ENCODE measurements around the gene POLR2J.

Gene POLR2J

DNA sequence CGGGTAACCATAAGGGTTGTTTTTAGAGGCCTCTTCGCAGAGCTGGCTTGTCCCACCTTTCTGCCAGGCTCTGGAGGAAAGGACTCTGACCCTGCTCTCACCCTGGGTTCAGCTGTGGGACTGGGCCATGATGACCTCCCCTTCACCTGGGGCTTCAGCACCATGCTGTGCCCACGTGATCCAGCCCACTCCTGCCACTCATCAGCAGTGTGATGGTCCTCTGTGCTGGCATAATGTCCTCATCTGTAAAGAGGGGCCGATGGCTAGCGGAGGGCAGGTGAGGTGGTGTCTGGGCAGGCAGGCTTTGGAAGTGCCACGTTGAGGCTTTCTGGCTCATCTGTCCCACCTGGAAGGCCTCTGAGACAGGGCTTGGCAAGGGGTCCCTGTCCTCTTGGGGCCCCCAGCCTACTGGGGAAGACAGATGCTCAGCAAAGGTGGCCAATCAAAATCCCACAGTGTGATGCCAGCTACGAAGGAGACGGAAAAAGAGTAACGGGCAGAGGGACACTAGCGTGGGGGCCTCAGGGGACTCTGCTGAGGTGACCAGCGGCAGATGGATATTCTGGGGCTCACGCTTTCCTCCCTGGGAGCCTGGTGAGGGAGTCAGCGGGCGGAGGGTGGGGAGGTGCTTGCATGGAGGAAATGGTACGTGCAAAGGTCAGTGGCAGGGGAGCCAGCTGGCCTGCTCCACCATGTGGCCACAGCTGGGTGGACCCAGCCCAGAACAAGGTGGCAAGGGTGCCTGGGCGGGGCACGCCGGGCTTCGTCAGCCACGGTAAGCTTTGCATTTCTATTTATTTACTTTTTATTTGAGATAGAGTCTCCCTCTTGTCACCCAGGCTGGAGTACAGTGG is 8.5 kb downstream of the POLR2J start:
- WGBS, result 88% methylated on average over 16 of the region's 20 CpGs
- Histone ChIP-seq H3K4me1 (ENCODE audit: insufficient read depth, low read length) (no peaks in the 10 kb centered on the region), H3K27me3 (ENCODE audit: insufficient read depth, low read length) (no peaks in the 10 kb centered on the region), H3K4me3 (ENCODE audit: low read length) (no peak overlapping the region), H3K9me3 (ENCODE audit: insufficient read depth, low read depth, low read length) (no peaks in the 10 kb centered on the region), H3K36me3 (ENCODE audit: insufficient read depth, low read length) (peaks cover 31% of the 10 kb centered on the region), H3K27ac (ENCODE audit: low read depth, low read length) (no peak overlapping the region), H3K9ac (ENCODE audit: low read depth, low read length) (no peak overlapping the region)

DNA sequence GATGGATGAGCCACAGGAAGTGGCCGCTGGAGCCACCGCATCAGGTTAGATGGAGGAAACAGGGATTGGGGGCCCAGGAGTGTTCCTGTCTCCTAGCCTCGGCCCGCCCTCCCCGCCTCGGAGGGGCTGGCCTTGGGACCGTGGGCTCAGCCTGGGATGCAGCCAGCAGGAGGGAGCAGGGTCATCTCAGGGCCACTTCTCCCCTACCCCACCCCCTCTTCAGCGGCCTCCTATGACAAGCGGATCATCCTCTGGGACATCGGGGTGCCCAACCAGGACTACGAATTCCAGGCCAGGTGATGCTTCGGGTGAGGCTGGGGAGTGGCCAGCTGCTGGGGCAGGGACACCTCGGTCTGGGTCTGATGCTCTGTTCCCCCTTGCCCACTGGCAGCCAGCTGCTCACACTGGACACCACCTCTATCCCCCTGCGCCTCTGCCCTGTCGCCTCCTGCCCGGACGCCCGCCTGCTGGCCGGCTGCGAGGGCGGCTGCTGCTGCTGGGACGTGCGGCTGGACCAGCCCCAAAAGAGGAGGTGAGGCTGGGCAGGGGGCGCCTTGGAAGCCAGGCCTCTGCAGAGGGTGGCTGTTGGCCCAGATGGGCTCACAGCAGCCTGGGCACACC is 9.3 kb downstream of the POLR2J start:
- no peak overlapping the region for H3K4me3 ChIP-seq (ENCODE audit: low read length)
- H3K27ac ChIP-seq (ENCODE audit: low read depth, low read length), result no peak overlapping the region
- WGBS, result 94% methylated on average over 24 of the region's 24 CpGs
- H3K4me1 ChIP-seq (ENCODE audit: insufficient read depth, low read length), result no peaks in the 10 kb centered on the region
- no peaks in the 10 kb centered on the region for H3K27me3 ChIP-seq (ENCODE audit: insufficient read depth, low read length)
- H3K9me3 ChIP-seq (ENCODE audit: insufficient read depth, low read depth, low read length), result no peaks in the 10 kb centered on the region
- H3K36me3 ChIP-seq (ENCODE audit: insufficient read depth, low read length), result peaks cover 31% of the 10 kb centered on the region
- H3K9ac ChIP-seq (ENCODE audit: low read depth, low read length), result no peak overlapping the region

DNA sequence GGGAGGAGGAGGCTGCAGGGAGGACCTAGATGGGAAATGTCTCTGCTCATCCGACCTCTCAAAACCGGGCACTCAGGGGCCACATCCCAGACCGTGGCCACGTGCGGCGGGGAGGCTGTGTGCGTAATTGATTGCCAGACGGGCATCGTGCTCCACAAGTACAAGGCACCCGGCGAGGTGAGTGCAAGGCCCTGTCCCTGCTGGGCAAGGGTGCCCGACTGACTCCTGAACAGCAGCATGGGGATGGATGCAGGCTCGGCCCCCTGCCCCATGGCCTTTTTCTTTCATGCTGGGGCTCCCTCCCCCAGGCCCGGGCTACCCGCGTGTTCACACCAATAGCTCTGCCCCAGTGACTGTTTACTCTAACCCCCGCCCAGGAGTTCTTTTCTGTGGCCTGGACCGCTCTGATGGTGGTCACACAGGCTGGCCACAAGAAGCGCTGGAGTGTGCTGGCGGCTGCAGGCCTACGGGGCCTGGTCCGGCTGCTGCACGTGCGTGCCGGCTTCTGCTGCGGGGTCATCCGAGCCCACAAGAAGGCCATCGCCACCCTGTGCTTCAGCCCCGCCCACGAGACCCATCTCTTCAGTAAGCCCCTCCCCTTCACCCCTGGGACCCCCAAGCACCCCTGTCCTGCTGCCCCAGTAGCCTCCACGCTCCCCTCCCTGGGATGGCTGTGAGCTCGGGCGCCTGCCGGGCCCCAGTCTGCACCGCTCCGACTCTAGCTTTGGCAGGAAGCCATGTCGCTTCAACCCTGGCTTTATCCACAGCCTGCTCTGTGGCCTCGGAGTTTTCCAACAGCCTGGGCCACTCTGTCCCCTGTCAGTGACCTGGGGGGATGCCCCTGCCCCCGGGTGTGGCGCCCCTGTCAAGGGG is 10.0 kb downstream of the POLR2J start:
- H3K4me1 ChIP-seq (ENCODE audit: insufficient read depth, low read length), result no peaks in the 10 kb centered on the region
- no peak overlapping the region for H3K4me3 ChIP-seq (ENCODE audit: low read length)
- H3K9ac ChIP-seq (ENCODE audit: low read depth, low read length), result no peak overlapping the region
- no peaks in the 10 kb centered on the region for H3K9me3 ChIP-seq (ENCODE audit: insufficient read depth, low read depth, low read length)
- peaks cover 31% of the 10 kb centered on the region for H3K36me3 ChIP-seq (ENCODE audit: insufficient read depth, low read length)
- WGBS, result 93% methylated on average over 40 of the region's 40 CpGs
- H3K27me3 ChIP-seq (ENCODE audit: insufficient read depth, low read length), result no peaks in the 10 kb centered on the region
- no peak overlapping the region for H3K27ac ChIP-seq (ENCODE audit: low read depth, low read length)

DNA sequence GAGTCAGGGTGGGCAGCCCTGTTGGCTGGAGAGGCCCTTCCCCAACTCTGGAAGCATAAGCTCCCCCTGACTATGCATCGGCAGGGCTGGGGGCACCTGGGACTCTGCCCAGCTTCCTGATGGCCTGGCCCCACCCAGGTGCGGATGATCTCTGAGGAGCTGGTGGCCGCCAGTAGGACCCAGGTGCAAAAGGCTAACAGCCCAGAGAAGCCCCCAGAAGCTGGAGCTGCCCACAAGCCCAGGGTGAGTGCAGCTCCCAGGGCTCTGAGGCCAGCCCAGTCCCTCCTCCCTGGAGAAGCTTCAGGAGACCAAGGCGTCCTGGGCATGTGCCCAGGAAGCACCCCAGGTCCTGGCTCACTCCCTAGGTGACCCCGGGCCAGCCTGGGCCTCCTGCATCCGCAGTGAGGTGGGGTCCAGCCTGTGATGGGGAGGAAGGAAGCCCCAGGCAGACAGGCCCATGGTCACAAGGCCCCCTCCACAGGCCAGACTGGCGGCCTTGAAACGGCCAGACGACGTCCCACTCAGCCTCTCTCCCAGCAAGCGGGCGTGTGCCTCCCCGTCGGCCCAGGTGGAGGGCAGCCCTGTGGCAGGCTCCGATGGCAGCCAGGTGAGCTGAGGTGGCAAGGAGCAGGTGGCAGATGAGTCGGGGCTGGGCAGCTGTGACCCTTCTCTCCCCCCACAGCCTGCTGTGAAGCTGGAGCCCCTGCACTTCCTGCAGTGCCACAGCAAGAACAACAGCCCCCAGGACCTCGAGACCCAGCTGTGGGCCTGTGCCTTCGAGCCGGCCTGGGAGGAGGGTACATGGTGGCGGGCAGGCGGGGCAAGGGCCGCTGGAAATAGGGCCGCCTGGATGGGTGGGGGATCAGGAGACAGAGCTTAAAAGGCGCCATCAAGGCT is 10.9 kb downstream of the POLR2J start:
- Histone ChIP-seq H3K4me3 (ENCODE audit: low read length) (no peak overlapping the region), H3K9me3 (ENCODE audit: insufficient read depth, low read depth, low read length) (no peaks in the 10 kb centered on the region), H3K36me3 (ENCODE audit: insufficient read depth, low read length) (peaks cover 23% of the 10 kb centered on the region), H3K27me3 (ENCODE audit: insufficient read depth, low read length) (no peaks in the 10 kb centered on the region), H3K27ac (ENCODE audit: low read depth, low read length) (no peak overlapping the region), H3K9ac (ENCODE audit: low read depth, low read length) (no peak overlapping the region), H3K4me1 (ENCODE audit: insufficient read depth, low read length) (no peaks in the 10 kb centered on the region)
- WGBS, result 95% methylated on average over 24 of the region's 24 CpGs

DNA sequence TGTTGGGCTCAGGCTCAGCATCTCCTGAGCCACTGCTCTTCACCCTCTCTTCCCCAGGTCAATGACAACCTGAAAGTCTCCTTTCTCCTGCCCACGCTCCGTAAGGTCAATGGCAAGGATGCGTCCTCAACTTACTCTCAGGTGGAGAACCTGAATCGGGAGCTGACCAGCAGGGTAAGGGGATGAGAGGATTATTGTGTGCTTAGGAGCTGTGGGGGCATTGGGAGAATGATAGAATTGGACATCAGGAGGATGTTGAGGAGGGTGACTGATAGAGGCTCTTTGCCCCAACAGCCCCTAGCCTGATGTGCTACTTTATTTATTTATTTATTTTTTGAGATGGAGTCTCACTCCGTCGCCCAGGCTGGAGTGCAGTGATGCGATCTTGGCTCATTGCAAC is 12.6 kb downstream of the POLR2J start:
- no peaks in the 10 kb centered on the region for H3K9me3 ChIP-seq (ENCODE audit: insufficient read depth, low read depth, low read length)
- H3K36me3 ChIP-seq (ENCODE audit: insufficient read depth, low read length), result peaks cover 14% of the 10 kb centered on the region
- no peaks in the 10 kb centered on the region for H3K4me1 ChIP-seq (ENCODE audit: insufficient read depth, low read length)
- H3K27ac ChIP-seq (ENCODE audit: low read depth, low read length), result no peak overlapping the region
- H3K27me3 ChIP-seq (ENCODE audit: insufficient read depth, low read length), result no peaks in the 10 kb centered on the region
- 91% methylated on average over 7 of the region's 7 CpGs for WGBS
- peak overlapping the region; percentile 99 for H3K4me3 ChIP-seq (ENCODE audit: low read length)
- H3K9ac ChIP-seq (ENCODE audit: low read depth, low read length), result no peak overlapping the region

DNA sequence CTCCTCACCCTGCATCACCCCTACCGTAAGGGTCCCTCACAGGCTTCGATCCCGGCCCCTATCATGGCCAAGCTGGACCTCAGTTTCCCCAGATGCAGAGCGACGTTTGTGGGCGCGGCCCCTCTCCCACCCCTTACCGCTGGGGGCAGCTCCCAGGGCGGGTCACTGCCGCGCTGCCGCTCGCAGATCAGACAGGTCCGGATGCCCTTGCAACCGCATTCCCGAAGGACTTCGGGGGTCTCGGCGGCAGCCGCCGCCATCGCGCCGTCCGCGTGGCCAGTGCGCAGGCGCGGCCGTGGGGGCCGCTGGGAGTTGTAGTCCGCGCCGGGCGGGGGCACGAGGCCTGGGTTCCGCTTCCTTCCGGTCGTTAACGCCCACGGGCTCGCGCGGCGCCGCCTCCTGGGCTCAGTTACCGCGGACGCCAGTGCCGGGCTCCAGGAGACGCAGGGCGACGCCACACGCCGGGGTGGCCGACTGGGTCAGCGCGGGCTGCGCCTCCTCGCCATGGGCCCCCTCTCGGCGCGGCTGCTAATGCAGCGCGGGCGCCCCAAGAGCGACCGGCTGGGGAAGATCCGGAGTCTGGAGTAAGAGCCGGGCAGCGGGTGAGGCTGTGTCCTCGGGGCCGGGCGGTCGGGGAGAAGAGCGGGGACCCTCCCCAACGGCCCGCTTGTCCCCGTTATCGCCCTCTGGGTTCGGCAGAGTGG is 14.0 kb downstream of the POLR2J start, which contains the start of the genes ALKBH4 and LRWD1:
Gene ALKBH4, minus strand, starts transcription at position 287 of the 704 bp plus-strand sequence. Its CDS starts 27 bp downstream, at position 260.
Gene LRWD1, plus strand, starts transcription at position 408 of the 704 bp plus-strand sequence. Its CDS starts 97 bp downstream, at position 505.
- H3K27ac ChIP-seq (ENCODE audit: low read depth, low read length), result peak within 1 kb of the TSS; percentile 77
- under 1% methylated on average over 81 of the region's 81 CpGs for WGBS
- no peaks in the 10 kb centered on the region for H3K4me1 ChIP-seq (ENCODE audit: insufficient read depth, low read length)
- H3K4me3 ChIP-seq (ENCODE audit: low read length), result peak within 1 kb of the TSS; percentile 99
- peak within 1 kb of the TSS; percentile 94 for H3K9ac ChIP-seq (ENCODE audit: low read depth, low read length)
- H3K27me3 ChIP-seq (ENCODE audit: insufficient read depth, low read length), result no peaks in the 10 kb centered on the region
- H3K9me3 ChIP-seq (ENCODE audit: insufficient read depth, low read depth, low read length), result no peaks in the 10 kb centered on the region
- peaks cover 9% of the 10 kb centered on the region for H3K36me3 ChIP-seq (ENCODE audit: insufficient read depth, low read length)

DNA sequence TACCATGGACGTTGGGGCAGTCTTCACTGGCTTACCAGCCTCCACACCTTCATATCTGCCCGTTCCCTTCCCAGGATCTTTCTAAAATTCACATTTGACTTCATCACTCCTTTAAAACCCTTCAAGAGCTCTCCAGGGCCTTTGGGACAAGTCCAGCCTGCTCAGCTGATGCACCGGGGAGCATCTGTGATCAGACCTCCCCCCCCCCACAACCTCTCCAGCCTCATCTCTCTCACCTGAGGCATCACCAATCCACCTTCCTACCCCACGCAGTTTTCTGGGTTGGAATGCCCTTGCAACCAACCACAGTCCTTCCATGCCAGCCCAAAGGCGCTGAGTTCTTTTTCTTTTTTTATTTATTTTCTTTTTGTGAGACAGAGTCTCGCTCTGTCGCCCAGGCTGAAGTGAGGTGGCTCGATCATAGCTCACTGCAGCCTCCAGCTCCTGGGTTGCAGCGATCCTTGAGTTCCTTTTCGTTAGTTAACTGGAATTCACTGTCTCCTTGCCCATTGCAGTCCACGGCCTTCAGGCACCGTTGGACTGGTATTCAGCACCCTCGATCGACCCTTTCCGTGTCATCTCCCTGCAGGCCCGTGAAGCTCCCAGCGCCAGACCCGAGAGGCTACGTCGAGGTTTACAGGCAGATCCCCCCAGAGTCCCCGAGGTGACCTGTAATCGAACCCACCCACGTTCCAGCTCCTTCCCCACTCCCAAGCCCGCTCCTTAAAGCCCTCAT is 14.7 kb downstream of the POLR2J start:
- H3K9me3 ChIP-seq (ENCODE audit: insufficient read depth, low read depth, low read length), result no peaks in the 10 kb centered on the region
- 18% methylated on average over 23 of the region's 24 CpGs for WGBS
- no peaks in the 10 kb centered on the region for H3K4me1 ChIP-seq (ENCODE audit: insufficient read depth, low read length)
- H3K9ac ChIP-seq (ENCODE audit: low read depth, low read length), result peak overlapping the region; percentile 94
- peaks cover 11% of the 10 kb centered on the region for H3K36me3 ChIP-seq (ENCODE audit: insufficient read depth, low read length)
- H3K27me3 ChIP-seq (ENCODE audit: insufficient read depth, low read length), result no peaks in the 10 kb centered on the region
- H3K27ac ChIP-seq (ENCODE audit: low read depth, low read length), result peak overlapping the region; percentile 77
- peak overlapping the region; percentile 99 for H3K4me3 ChIP-seq (ENCODE audit: low read length)

DNA sequence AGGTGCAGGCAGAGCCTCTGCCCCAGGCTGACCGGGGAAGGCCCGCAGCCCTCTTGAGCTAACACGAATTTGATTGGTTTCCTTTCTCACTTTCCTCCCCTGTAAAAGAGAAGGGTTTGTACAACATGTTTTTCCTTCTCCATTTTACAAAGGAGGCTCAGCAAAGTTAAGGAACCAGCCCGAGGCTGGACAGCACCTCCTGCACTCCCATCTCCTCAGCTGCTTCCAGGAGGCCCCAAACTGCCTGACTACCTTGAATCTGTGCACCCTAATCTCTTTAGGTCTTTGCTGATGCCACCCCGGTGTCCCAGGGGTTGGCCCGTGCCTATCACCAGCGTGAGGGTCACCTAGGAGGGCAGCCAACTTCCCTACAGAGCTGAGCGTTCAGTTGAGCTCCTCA is 18.3 kb downstream of the POLR2J start:
- 94% methylated on average over 8 of the region's 8 CpGs for WGBS
- H3K27ac ChIP-seq (ENCODE audit: low read depth, low read length), result no peak overlapping the region
- no peaks in the 10 kb centered on the region for H3K4me1 ChIP-seq (ENCODE audit: insufficient read depth, low read length)
- no peaks in the 10 kb centered on the region for H3K9me3 ChIP-seq (ENCODE audit: insufficient read depth, low read depth, low read length)
- no peaks in the 10 kb centered on the region for H3K27me3 ChIP-seq (ENCODE audit: insufficient read depth, low read length)
- peaks cover 36% of the 10 kb centered on the region for H3K36me3 ChIP-seq (ENCODE audit: insufficient read depth, low read length)
- H3K4me3 ChIP-seq (ENCODE audit: low read length), result no peak overlapping the region
- no peak overlapping the region for H3K9ac ChIP-seq (ENCODE audit: low read depth, low read length)

DNA sequence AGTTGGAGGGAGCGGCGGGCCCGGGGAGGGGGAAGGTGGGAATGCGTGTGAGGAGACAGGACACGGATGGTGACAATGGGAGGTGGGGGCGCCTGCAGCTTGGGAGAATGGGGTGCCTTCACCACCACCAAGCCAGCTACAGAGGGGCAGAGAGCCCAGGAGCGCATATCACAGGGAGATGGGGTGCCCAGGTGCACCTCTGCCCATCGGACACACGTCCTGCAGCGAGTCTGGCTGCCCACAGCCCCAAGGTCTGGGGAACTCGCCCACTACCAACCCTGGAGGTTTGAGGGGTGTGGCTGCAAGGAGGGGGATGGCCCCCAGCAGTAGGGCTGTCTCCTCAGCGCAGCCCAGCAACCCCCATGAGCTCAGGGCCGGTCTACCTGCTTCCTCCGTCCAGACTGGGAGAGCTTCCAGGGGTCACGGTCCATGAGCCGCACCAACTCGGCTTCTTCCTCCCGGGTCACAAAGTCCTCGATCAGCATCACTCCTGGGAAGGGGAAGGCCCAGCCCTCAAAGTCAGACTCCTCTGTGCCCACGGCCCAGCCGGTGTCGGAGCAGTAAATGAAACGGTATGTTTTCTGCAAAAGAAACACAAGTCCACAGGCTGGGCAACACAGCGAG is 19.4 kb downstream of the POLR2J start:
- WGBS, result 95% methylated on average over 24 of the region's 24 CpGs
- no peaks in the 10 kb centered on the region for H3K9me3 ChIP-seq (ENCODE audit: insufficient read depth, low read depth, low read length)
- no peaks in the 10 kb centered on the region for H3K27me3 ChIP-seq (ENCODE audit: insufficient read depth, low read length)
- H3K27ac ChIP-seq (ENCODE audit: low read depth, low read length), result no peak overlapping the region
- H3K4me3 ChIP-seq (ENCODE audit: low read length), result no peak overlapping the region
- H3K4me1 ChIP-seq (ENCODE audit: insufficient read depth, low read length), result no peaks in the 10 kb centered on the region
- peaks cover 36% of the 10 kb centered on the region for H3K36me3 ChIP-seq (ENCODE audit: insufficient read depth, low read length)
- no peak overlapping the region for H3K9ac ChIP-seq (ENCODE audit: low read depth, low read length)
